Activated CD8-positive, alpha-beta memory T cell treated with anti-CD3 and anti-CD28 coated beads for 4 hours (primary cell): Measurements from ENCODE around the gene VKORC1.
"Not testable (repeated sequence)": the region's sequence is repeated elsewhere in the genome, so short reads cannot be mapped to it uniquely, and the experiment has no call there.

Experiments
- DNase-seq, 2 donors: peaks; one replicate each; pipeline ENCODE4 v3.0.0-alpha.2; 2020; ENCODE audit warnings: low read depth in 2 of 2

The VKORC1 gene

DNA sequence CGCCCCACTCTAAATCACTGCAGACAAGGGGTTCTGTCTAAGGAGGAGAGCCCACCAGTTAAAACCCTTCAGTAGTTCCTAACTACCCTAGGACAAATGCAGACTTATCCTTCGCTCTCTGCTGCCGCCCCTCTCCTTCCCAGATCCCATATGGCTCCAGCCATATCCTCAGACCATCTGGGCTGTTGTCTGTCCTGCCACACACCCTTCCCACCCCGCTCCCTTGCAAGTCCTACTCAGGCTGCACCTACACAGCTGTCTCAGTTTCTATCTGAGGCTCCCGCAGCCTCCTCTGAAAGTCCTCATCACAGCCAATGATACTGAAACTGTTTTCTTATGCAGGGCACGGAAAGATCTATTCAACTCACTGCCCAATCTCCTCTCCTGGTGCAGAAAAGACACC, 12.9 kb upstream of the VKORC1 start:
- no peak for DNase-seq

DNA sequence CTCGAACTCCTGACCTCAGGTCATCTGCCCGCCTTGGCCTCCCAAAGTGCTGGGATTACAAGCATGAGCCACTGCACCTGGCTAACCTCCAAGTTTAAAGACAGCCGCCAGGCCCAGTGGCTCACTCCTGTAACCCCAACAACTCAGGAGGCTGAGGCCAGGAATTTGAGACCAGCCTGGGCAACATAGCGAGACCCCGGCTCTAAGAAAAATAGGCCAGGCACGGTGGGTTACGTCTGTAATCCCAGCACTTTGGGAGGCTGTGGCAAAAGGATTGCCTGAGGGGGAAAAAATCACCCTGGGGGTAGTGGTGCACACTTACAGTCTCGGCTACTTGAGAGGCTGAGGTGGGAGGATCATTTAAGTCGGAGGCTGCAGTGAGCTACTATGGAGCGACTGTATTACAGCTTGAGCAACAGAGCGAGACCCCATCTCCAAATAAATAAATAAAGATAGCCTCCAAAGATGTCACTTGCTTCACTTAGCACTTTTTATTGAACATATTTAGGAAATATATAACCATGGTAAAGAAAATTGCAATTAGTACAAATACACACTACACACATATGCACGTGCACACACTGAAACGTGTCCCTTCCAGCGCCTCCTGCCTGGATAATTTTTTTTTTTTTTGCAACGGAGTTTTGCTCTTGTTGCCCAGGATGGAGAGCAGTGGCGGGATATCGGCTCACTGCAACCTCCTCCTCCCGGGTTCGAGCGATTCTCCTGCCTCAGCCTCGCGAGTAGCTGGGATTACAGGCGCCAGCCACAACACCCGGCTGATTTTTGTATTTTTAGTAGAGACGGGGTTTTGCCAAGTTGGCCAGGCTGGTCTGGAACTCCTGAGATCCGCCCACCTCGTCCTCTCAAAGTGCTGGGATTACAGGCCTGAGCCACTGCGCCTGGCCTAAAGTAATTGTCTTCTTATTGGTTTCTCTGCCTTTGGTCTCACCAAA, 12.2 kb upstream of the VKORC1 start:
- DNase-seq: no peak

DNA sequence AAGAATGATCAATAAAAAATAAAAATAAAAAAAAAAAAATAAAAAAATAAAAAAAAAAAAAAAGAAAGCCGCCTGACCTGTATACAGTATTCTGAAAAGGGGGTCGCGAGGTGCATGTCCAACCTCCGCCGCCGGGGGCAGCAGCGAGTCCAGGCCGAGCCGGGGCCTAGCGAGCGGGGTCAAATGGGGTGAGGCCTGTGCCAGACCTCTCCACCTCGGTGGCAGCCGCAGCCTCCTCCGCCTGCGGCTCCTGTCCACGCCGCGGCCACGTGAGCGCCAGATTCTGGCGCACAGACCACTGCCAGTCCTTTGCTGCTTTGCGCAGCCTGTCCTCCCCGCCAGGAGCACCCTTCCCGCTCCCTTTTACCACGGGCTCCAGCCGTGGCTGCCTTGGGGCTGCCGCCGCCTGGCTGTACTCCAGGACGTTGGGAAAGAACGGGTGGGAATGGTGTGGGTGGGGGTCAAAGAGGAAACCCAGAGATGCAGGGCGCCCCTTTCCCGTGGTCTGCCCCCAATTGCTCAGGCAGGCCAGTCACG, 11.1 kb upstream of the VKORC1 start:
- DNase-seq: peak; percentile 56 to 70

DNA sequence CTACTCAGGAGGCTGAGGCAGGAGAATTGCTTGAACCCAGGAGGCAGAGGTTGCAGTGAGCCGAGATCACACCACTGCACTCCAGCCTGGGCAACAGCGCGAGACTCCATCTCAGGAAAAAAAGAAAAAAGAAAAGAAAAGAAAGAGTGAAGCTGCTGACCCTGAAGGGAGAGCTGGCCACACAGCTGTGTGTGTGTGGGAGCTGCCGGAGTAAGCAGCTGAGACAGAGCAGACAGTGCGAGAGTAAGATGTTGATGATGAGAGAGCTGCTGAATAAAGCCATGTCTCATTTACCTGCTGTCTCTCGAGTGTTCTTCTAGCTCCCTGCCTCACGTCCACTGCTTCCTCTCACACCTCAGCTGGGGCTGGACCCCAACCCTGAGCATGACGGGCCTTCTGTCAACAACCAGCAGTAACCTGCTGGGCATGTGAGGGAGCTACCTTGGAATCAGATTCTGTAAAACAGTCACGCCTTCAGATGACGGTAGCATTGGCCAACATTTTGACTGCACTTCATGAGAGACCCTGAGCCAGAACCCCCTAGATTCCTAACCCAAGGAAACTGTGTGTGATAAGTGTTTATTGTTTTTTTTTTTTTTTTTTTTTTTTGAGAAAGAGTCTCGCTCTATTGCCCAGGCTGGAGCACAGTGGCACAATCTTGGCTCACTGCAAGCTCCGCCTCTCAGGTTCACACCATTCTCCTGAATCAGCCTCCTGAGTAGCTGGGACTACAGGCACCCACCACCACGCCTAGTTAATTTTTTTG, 6.5 kb upstream of the VKORC1 start:
- DNase-seq: not testable (repeated sequence)

DNA sequence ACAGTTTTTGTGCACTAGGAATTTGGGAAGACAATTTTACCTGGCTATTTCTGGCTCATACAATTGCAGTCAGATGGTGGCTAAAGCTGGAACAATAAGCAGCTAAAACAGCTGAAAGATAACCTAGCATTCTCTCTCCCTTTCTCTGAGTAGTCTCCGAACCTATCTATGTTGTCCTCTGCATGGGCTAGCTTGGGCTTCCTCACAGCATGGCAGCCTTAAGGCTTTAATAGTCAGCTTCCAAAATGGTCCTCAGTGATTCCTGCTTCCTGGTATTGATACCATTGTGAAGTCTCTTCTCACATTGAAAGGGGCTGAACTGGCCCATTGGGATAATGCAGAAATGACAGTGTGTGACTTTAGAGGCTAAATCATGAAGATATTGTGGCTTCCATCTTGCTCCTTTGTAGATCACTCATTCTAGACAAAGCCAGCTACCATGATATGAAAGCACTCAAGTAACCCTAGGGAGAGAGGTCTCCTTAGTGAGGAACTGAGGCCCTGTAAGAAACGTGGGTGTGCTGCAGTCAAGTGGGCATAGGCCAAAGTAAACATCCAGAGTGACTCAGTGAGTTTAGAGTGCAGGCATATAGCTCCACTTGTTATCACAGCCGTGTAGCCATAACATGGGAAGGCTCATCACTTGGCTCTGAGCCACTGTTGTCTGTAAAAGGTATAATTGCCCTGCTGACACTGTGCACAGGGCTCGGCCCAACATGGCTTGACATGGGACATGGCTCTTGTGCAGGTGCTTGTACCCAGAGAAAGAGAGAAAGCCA, 5.5 kb upstream of the VKORC1 start:
- DNase-seq: no peak

DNA sequence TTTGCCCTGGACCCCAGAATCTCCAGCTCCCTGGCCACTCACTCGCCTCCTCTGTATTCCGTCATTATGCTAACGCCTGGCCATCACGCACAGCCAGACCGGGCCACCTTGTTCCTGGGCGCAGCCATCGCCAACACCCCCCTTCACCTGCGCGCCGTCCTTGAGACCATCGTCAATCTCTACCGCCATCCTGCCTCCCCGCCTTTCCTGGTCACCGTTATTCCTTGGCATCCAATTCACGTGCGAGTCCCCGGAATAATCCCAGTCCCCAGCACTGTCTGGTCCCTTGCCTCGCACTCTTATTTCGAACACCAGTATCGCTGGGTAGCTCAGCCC, 541 bp downstream of the VKORC1 start:
- no peak for DNase-seq

DNA sequence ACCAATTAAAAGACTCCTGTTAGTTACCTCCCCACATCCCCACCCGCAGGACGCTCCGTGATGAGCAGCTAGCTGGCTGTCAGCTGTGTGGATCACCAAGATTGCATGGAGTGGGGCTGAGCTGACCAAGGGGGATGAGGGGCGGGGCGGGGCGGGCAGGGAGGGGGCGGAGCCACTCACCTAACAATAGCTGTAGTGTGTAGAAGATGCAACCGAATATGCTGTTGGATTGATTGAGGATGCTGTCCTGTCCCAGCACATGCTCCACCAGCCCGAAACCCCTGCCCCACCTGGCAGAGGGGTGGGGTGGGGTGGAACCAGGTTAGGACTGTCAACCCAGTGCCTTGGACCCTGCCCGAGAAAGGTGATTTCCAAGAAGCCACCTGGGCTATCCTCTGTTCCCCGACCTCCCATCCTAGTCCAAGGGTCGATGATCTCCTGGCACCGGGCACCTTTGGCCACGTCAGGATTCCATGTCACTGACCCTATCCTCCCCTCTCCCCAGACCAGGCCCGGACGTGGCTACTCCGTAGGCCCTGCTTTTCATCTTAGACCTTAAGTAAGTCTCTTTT, 1.4 kb downstream of the VKORC1 start:
- DNase-seq: no peak

DNA sequence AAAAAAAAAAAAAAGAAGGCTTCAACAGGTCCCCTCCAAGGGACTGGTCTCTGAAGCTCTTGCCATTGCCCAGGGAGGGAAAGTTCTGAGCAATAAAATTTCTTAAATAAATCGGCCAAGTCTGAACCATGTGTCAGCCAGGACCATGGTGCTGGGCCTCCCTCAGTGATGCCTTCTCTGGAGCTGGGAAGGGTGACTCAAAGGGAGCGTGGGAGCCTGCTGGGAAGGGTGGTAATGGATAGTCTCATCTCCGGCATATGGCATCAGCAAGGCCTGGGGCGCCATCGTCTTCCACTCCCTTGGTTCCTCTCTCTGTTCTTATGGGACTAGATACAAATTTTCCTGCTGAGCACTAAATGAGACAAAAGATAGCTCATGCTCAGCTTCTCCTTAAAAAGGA, 2.3 kb downstream of the VKORC1 start:
- no peak for DNase-seq

DNA sequence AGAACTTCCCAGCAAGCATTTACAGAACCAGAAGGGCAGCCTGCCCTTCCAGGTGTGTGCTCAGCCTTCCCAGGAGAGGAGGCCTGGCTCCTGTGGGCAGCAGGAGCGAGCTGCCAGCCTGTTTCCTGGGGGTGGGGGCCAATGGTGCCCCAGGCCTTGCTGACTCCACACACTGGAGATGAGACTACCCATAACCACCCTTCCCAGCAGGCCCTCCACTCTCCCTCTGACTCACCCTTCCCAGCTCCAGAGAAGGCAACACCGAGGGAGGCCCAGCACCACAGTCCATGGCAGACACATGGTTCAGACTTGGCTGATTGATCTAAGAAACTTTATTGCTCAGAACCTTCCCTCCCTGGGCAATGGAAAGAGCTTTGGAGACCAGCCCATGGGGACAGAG, 4.1 kb downstream of the VKORC1 start:
- no peak for DNase-seq

DNA sequence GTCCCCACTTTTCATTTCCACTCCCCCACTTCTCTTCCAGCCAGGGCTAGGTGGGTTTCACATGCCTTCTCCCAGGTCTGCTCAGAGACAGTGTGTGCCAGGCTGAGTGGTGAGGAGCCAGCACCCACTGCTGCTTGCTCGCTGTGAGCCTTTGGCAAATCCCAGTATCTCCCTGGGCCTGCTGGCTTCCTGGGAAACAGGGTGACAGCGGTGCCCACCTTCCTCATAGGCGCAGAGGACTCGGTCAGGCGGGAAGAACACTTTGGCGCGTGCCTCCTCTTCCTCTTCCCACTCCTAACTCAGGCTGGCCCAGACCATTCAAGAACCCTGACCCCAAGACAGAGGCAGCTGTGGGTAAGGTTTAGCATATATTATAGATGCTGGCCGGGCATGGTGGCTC, 5.4 kb downstream of the VKORC1 start:
- no peak for DNase-seq

DNA sequence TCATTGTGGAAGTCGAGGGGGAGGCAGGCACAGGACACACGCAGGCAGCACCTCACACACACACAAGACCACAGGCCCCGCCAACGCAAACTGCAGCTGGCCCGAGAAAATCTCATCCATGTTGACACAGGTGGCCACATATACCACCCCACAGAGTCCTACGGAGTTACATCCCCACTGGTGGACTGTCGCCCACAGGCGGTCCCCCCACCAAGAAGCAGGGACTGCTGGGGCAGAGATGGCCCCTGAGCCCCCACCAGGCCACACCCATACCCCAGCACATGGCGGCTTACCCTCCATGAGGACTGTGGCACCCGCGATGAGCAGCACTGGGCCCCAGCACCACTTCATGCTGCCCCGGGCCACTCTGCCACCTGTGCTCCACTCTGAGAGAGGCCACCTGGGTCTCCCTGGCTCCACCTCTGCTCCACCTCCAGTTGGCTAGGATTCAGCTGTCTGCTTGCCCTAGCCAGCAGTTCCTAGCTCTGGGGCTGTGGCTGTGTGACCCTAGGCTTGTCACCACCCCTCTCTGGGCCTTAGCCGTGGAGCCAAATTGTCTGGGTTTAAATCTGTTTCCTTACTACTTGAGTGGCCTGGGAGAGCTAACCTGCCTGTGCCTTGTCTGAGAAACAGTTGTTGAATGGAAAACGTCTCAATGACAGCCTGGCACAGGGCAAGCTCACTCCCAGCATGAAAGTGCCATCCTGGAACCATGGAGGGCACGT, 6.0 kb downstream of the VKORC1 start, which contains the start of gene PRSS53:
Gene PRSS53, minus strand, starts transcription at position 485 of the 725 bp plus-strand sequence. Its CDS starts 134 bp downstream, at position 351.
- DNase-seq: no peak

DNA sequence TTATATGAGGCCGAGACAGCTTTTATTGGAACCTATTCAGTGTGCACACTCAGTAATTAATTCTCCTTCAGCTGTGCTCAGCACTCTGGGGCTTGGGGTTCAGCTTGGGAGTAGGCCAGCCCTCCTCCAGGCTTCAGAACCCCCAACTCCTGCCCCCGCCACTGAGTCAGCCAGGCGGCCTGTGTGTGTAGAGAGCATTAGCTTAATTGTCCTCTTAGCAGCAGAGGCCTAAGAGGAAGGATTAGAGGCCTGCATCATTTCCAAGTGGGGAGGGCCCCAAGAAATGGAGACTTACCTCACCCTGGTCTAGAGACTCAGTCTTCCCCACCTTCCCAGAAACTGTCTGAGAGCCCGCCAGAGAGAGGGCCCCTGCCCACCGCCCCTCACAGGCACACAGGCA, 6.6 kb downstream of the VKORC1 start:
- DNase-seq: no peak

DNA sequence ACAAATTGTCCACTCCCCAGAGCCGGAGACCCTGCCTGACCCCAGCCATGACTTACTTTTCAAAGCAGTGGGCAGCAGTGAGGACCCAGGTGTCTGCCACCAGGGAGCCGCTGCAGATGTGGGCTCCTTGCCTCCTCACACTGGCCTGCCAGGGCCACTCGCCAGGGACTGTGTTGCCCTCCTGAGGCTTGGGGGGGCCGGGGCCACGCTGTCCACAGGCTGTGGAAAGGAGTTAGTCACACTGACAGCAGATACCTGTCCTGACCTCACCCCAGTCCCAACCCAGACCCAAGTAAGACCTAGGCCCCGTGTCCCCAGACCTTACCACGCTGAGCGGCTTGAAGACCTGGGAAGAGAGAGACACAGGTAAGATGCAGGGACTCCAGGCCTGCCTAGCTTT, 7.1 kb downstream of the VKORC1 start:
- DNase-seq: no peak

DNA sequence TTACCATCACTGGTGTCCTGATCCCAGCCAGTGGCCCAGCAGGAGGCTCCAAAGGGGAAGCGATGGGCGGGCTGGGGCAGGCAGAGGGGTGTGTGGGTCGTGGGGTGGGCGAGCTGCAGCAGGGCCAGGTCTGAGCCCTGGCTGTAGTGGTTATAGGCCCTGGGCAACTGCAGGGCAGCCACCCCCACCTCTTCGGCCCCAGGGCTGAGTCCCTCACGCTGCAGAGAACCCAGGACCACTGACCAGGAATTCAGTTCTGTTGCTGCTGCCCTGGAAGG, 8.0 kb downstream of the VKORC1 start:
- DNase-seq: no peak

DNA sequence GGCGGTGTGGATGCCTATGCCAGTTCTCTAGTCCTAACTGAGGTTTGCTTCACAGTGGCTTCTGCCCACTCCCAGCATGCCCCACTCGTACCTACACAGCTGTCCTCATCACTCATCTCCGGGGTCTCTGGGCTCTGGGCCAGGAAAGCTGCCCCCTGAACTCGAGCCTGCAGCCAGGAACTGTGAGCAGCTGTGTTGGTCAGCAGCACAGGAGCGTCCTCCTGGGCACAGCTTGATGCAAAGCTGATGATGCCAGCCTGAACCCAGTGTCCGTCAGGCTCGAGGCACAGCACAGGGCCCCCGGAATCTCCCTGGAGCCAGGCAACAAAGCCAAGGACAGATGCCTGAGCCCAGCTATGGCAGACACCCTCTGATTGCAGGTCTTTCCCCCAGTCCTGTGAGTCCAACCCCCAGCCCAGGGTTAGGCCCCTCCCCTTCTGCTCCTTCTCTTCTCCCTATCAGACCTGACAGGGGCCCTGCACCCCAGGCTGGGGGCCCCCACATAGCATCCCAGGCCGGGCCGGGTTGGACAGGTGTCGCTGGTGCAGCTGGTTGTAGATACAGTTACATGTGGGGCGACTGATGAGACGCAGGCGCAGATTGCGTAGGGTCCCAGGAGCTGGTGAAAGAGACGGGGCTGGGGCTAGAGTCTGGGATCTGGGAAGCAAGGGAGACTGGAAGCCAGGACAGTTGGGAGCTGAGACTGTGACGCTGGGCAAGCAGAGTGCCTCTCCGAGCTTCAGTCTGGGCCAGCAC, 8.5 kb downstream of the VKORC1 start:
- no peak for DNase-seq

DNA sequence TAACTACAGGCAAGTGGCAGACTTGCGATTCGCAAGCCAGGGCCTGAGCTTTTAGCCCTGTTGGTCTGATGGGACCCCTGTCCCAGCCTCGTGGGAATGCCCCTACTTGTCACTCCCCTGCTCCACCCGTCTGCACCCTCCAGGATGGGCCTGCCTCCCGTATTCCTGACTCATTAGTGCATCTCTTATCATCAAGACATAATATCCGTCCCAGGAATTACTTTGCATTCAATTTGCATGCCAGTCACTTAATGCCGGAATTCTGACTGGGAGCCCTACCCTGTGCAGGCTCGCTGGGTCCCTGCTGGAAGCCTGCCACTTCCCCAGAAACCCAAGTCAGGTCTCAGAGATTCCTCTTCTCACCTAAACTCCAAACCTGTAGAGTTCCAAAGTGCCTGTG, 9.2 kb downstream of the VKORC1 start:
- DNase-seq: no peak

DNA sequence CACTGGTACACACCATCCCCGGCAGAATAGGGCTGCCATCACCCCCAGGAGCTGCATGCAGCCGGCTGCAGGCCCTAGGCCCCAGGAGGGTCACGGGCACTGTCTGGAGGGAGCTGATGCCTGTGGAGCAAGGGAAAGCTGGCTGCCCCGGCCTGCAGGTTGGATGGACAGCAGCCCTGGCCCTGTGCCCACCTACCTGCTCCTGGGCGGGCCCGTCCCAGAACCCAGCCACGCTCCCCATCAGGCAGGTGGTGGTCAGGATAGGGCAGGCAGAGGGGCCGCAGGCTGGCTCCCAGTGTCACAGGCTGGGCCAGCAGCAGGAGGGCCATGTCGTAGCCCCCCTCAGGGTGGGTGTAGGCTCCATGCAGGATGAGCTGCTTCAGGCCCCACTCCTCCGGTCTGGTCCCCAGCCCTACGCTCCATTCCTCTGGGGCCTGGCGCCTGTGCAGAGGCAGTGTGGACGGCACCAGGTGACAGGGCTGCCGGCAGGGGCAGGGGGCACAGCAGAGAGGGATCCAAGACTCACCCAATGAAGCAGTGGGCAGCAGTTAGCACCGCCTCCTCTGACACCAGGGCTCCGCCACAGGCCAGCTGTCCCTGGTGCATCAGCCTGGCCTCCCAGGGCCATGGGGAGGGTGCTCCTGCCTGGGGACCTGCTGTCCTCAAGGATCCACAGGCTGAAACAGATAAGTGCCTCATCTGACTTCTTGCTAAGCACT, 9.9 kb downstream of the VKORC1 start:
- DNase-seq: no peak

DNA sequence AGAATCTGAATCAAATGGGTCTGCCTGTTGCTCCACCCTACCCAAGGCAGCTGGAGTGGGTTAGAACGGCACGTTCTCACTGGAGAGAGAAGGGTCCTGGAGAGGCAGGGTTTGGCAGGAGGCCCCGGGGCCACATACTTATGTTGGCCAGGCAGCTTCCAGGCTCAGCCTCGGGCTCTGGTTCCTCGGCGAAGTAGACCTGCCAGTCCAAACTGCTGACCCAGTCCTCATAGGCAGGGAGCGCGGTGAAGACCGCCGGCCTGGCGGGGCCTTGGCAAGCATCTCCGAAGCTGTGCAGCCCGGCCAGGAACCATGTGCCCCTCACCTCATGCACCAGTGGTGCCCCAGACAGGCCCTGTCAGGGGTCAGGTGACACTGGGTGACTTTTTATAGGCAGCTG, 10.6 kb downstream of the VKORC1 start:
- no peak for DNase-seq

DNA sequence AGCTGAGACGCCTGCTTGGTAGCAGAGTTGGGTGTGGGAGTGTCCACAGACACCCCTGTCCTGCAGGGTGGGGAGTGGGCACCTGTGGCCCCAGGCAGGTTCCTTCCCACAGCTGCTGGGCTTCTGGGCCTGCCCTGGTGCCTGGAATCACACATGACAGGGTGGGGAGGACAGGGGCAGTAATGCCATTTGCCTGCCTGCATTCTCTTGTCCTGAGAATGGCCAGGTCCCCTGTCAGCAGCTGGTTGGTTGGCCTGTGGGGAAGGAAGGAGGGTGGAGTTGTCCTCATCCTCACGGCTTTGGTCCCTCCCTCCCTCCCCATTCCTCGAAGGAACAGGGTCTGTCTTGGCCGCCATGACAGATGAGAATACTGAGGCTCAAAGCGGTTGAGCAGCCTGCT, 11.0 kb downstream of the VKORC1 start:
- no peak for DNase-seq

DNA sequence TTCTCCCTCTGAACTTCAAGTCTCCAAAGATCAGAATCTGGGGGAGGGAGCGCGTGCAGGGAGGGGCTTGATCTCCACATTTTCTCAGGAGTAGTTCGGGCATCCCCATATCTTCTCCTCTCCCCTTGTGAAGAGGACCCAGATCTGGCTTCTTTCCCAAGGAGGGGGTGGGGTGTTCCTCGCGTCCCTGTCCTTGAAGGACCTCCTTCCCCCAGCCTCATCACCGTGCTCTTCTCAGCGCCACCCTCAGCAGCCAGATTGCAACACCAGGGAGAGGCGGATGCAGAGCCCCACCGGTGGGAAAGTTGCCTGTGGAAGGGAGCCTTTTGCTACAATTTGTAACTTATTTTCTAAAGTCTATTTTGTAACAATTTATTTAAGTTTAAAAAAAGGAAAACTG, 11.5 kb downstream of the VKORC1 start:
- DNase-seq: no peak
